ENCODE results near the gene KRT86. TPM values are rescaled to one million over a fixed set of nuclear protein-coding genes. Genes with fewer than 3 reads are reported as not detected.

The KRT86 gene
- polyA plus RNA-seq, 2 of the 4 experiments (the other 2 are of a cell fraction): 23.5 to 378 TPM

DNA sequence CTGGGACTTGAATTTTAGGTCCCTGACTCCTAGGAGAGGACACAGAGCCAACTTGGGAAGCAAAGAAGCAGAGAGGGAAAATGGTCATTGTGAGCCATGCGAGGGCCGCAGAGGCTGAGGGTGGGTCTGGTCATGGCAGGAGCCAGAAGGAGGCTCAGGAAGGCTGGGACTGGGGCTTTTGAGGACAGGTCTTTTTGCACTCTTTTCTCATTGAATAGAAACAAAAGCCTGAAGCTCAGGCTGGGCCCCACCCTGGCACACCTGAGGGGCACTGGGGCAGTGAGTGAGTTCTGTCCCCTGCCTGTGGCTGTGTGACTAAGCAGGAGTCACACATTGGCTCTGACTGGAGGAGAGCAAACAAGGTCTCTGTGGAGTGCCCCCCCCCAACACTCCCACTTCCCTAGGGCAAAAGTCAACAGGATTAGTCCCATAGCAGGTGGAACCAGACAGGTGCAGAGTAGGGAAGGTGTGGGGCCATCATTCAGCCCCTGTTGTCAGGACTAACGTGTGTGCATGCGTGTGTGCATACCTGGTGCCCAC, 38.6 kb upstream of the KRT86 start:
- ChIA-PET POLR2A (interaction anchor here (0.8 to 7.4 kb wide), 4 partner anchors 9 to 44 kb away, joined by 3 to 54 read pairs (median 23); no protein-coding TSS in a partner anchor), CTCF (interaction anchor here (1.2 to 13.1 kb wide), 12 partner anchors 11 to 630 kb away, joined by 3 to 182 read pairs (median 7); partner anchors contain the start of gene KRT80)
- no peak for ATAC-seq
- 13% methylated on average over 4 of the region's 4 CpGs for WGBS (ENCODE audit: missing lambda C conversion rate)
- Histone ChIP-seq H3K4me2 (peak overlapping the region; percentile 99), H3K4me3 (peak overlapping the region; percentile 93), H3K9me3 (no peaks in the 10 kb centered on the region), H3K27ac (peak overlapping the region; percentile 97), H3K4me1 (peaks cover 73% of the 10 kb centered on the region)
- FAIRE-seq: no peak
- peak in 1 of 2 experiments; percentile 24 for DNase-seq (ENCODE audit: low read depth in 1 of 2, low spot score in 1 of 2)
- TF ChIP-seq HEYL (CRISPR knock-in tag; IDR thresholded peaks at IDR 0.05): no peak
- TF ChIP-seq E2F6 (IDR thresholded peaks at IDR 0.05; ENCODE audit: borderline replicate concordance, low read depth): no peak
- no peak for TF ChIP-seq EP300 (IDR thresholded peaks at IDR 0.05)
- TF ChIP-seq FOSL2 (IDR thresholded peaks at IDR 0.05): no peak
- no peak for TF ChIP-seq FOSL2 (CRISPR knock-in tag; IDR thresholded peaks at IDR 0.05)
- TF ChIP-seq, protein P1, sequence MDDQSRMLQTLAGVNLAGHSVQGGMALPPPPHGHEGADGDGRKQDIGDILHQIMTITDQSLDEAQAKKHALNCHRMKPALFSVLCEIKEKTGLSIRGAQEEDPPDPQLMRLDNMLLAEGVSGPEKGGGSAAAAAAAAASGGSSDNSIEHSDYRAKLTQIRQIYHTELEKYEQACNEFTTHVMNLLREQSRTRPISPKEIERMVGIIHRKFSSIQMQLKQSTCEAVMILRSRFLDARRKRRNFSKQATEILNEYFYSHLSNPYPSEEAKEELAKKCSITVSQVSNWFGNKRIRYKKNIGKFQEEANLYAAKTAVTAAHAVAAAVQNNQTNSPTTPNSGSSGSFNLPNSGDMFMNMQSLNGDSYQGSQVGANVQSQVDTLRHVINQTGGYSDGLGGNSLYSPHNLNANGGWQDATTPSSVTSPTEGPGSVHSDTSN (IDR thresholded peaks at IDR 0.05): peak; percentile 11; the same call in 1 of the 2 replicates
- TF ChIP-seq JUN (IDR thresholded peaks at IDR 0.05): peak; percentile 1 to 21; a peak in 3 of 5 replicates
- peak; percentile 7; the same call in 1 of the 2 replicates for TF ChIP-seq POLR2AphosphoS2 (conservative IDR thresholded peaks at IDR 0.05; ENCODE audit: low read length)
- TF ChIP-seq KDM1A (IDR thresholded peaks at IDR 0.05; ENCODE audit: low read depth): no peak
- TF ChIP-seq TP53 (CRISPR knock-in tag; IDR thresholded peaks at IDR 0.05): peak; percentile 90
- TF ChIP-seq FOSB (CRISPR knock-in tag; IDR thresholded peaks at IDR 0.05): 0 out of 2 replicates have a peak, but pooled peaks have one; percentile 55
- no peak for TF ChIP-seq ZFP36 (IDR thresholded peaks at IDR 0.05; ENCODE audit: borderline replicate concordance, partially characterized antibody)
- no peak for TF ChIP-seq ZSCAN20 (CRISPR knock-in tag; IDR thresholded peaks at IDR 0.05)
- no peak for TF ChIP-seq FOXS1 (CRISPR knock-in tag; IDR thresholded peaks at IDR 0.05)
- no peak for TF ChIP-seq HMGXB4 (CRISPR knock-in tag; IDR thresholded peaks at IDR 0.05; ENCODE audit: borderline replicate concordance)
- TF ChIP-seq GATA3 (IDR thresholded peaks at IDR 0.05; ENCODE audit: borderline replicate concordance): no peak; the same call in 1 of the 2 replicates
- TF ChIP-seq MYC (IDR thresholded peaks at IDR 0.05; ENCODE audit: borderline replicate concordance, low read length): no peak
- no peak; the same call in 1 of the 2 replicates for TF ChIP-seq MAX (IDR thresholded peaks at IDR 0.05)
- no peak for TF ChIP-seq HOXB5 (CRISPR knock-in tag; IDR thresholded peaks at IDR 0.05)
- no peak for TF ChIP-seq RAD21 (conservative IDR thresholded peaks at IDR 0.05 in 1 of 2, IDR thresholded peaks at IDR 0.05 in 1 of 2)
- TF ChIP-seq, protein P2, sequence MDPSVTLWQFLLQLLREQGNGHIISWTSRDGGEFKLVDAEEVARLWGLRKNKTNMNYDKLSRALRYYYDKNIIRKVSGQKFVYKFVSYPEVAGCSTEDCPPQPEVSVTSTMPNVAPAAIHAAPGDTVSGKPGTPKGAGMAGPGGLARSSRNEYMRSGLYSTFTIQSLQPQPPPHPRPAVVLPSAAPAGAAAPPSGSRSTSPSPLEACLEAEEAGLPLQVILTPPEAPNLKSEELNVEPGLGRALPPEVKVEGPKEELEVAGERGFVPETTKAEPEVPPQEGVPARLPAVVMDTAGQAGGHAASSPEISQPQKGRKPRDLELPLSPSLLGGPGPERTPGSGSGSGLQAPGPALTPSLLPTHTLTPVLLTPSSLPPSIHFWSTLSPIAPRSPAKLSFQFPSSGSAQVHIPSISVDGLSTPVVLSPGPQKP (IDR thresholded peaks at IDR 0.05; ENCODE audit: low read depth, low read length): no peak
- TF ChIP-seq CHD4 (IDR thresholded peaks at IDR 0.05; ENCODE audit: borderline replicate concordance): no peak
- TF ChIP-seq REST (IDR thresholded peaks at IDR 0.05): no peak
- no peak for TF ChIP-seq RNF2 (IDR thresholded peaks at IDR 0.05; ENCODE audit: borderline replicate concordance, low read depth)
- no peak for TF ChIP-seq JUNB (IDR thresholded peaks at IDR 0.05)
- TF ChIP-seq ZC3H11A (IDR thresholded peaks at IDR 0.05): no peak
- no peak for TF ChIP-seq ZNF302 (CRISPR knock-in tag; IDR thresholded peaks at IDR 0.05)
- no peak for TF ChIP-seq HDAC2 (IDR thresholded peaks at IDR 0.05)
- TF ChIP-seq NPAS2 (CRISPR knock-in tag; IDR thresholded peaks at IDR 0.05; ENCODE audit: borderline replicate concordance): no peak
- TF ChIP-seq SMC3 (IDR thresholded peaks at IDR 0.05): no peak
- TF ChIP-seq RCOR1 (IDR thresholded peaks at IDR 0.05; ENCODE audit: low read depth, low read length): no peak
- TF ChIP-seq NR3C1 (IDR thresholded peaks at IDR 0.05): no peak
- TF ChIP-seq RFX5 (IDR thresholded peaks at IDR 0.05): no peak
- TF ChIP-seq NFE2L2 (conservative IDR thresholded peaks at IDR 0.05; ENCODE audit: low read length): no peak
